Transverse colon (tissue), 4 donors: ENCODE results near the gene H19. TPM values are rescaled to one million over a fixed set of nuclear protein-coding genes. Genes with fewer than 3 reads are reported as not detected.

Source experiments
- DNase-seq: peaks from one replicate; pipeline ENCODE4 v3.0.0-alpha.2; 2019
- H3K27ac ChIP-seq, 4 donors: fragments of 200-600 bp; sonication (generic); 2 replicates each; pipeline ENCODE4 v1.5.1; 2016 to 2018; ENCODE audit warnings: inconsistent platforms in 4 of 4
- H3K27me3 ChIP-seq: fragments of 200-600 bp; sonication (generic); 2 replicates; pipeline ENCODE4 v1.5.1; 2017; ENCODE audit warnings: inconsistent platforms
- H3K36me3 ChIP-seq, 4 donors: fragments of 200-600 bp; sonication (generic); 2 replicates each; pipeline ENCODE4 v1.5.1; 2017 to 2019; ENCODE audit warnings: inconsistent platforms in 4 of 4
- H3K4me1 ChIP-seq, 4 donors: fragments of 200-600 bp; sonication (generic); 2 replicates each; pipeline ENCODE4 v1.5.1; 2017 to 2020; ENCODE audit warnings: inconsistent platforms in 4 of 4
- H3K4me3 ChIP-seq, 4 donors: fragments of 200-600 bp; sonication (generic); 1 replicate in 1 of 4; 2 replicates in 3 of 4; pipeline versions ENCODE4 v1.5.1 to v1.6.1; 2017 to 2019; ENCODE audit warnings: inconsistent platforms in 4 of 4
- H3K9me3 ChIP-seq, 2 donors: fragments of 200-600 bp; sonication (generic); 2 replicates each; pipeline ENCODE4 v1.5.1; 2017 to 2019; ENCODE audit warnings: inconsistent platforms in 2 of 2
- CTCF ChIP-seq, 5 experiments: fragments of 200-600 bp in 3 of 5; fragments of 450-650 bp in 2 of 5; sonication (generic) in 3 of 5; IDR thresholded peaks; 1 replicate in 2 of 5; 2 replicates in 3 of 5; pipeline ENCODE4 v1.5.1; 2016 to 2017; ENCODE audit warnings: antibody characterized with exemption in 5 of 5, inconsistent platforms in 3 of 5, mild to moderate bottlenecking in 2 of 5, moderate library complexity in 1 of 5
- EP300 ChIP-seq: sonication (generic); formaldehyde crosslinking; IDR thresholded peaks from one replicate; pipeline ENCODE4 v1.6.1; 2017; ENCODE audit warnings: antibody characterized with exemption, low read depth
- POLR2A ChIP-seq: fragments of 450-650 bp; IDR thresholded peaks from one replicate; pipeline ENCODE4 v1.6.1; 2016; ENCODE audit warnings: antibody characterized with exemption, mild to moderate bottlenecking, moderate library complexity
- POLR2AphosphoS5 ChIP-seq, 3 donors: sonication (generic); formaldehyde crosslinking; IDR thresholded peaks; one replicate each; pipeline ENCODE4 v1.6.1; 2016; ENCODE audit warnings: antibody characterized with exemption in 3 of 3
- WGBS, 2 donors: methylation state at CpG; one replicate each; pipeline ENCODE4 v1.1.5; 2018; ENCODE audit warnings: low coverage in 1 of 2; 5-methylcytosine and 5-hydroxymethylcytosine counted together
- in situ Hi-C, 4 donors: fragments of 200-750 bp; cut with MboI; loops; one replicate each; pipeline versions ENCODE4 v1.15.0 to v1.15.1; 2017; ENCODE audit warnings: low sequenced_read_pairs in 3 of 4, low pct_ligation_motif_present in 1 of 4, low pct_unique_long_range_greater_than_20kb in 1 of 4
- intact Hi-C: fragments of 100-400 bp; cut with DNase I; formaldehyde crosslinking; loops from one replicate; pipeline ENCODE4 v1.15.1; 2023; ENCODE audit warnings: low total_unique reads
- total RNA-seq, 4 donors: library from RNA; depleted of rRNA; stranded (reverse); fragments of >200 nt; gene quantifications; one replicate each; pipeline ENCODE4 v1.1.0, GENCODE V29; 2016

Gene H19
- total RNA-seq, 4 donors from 2014 or later, result 20.7 to 102 (median 24.7) TPM

- Histone ChIP-seq H3K27me3 (no peaks in the 10 kb centered on the region), H3K36me3 (no peaks in the 10 kb centered on the region), H3K27ac (no peak overlapping the region), H3K9me3 (no peaks in the 10 kb centered on the region), H3K4me3 (no peak overlapping the region), H3K4me1 (no peaks in the 10 kb centered on the region)
- in situ Hi-C loops, result no loop called here
- TF ChIP-seq POLR2AphosphoS5 (IDR thresholded peaks at IDR 0.05) (no peak), CTCF (IDR thresholded peaks at IDR 0.05) (no peak), POLR2A (no peak), EP300 (no peak)
- intact Hi-C loops, result no loop called here
- WGBS, 2 donors, result no CpG with 5 or more reads among the region's 18 CpGs
- DNase-seq, result no peak
These were observed 39.3 kb upstream of the H19 start for GRCh38 chr11:2036863-2037486.

- H3K36me3 ChIP-seq, result no peaks in the 10 kb centered on the region
- in situ Hi-C loops, result no loop called here
- WGBS, 2 donors, result no CpG with 5 or more reads among the region's 14 CpGs
- no peak overlapping the region for H3K4me3 ChIP-seq
- no peaks in the 10 kb centered on the region for H3K9me3 ChIP-seq
- no peak overlapping the region for H3K27ac ChIP-seq
- no peak for DNase-seq
- H3K4me1 ChIP-seq, result no peaks in the 10 kb centered on the region
- intact Hi-C loops, result no loop called here
- no peaks in the 10 kb centered on the region for H3K27me3 ChIP-seq
- TF ChIP-seq POLR2AphosphoS5 (IDR thresholded peaks at IDR 0.05) (no peak), EP300 (no peak), POLR2A (no peak), CTCF (IDR thresholded peaks at IDR 0.05) (no peak)
These were observed 37.7 kb upstream of the H19 start for GRCh38 chr11:2035382-2035781.

- H3K4me1 ChIP-seq, result no peaks in the 10 kb centered on the region
- no peak overlapping the region for H3K27ac ChIP-seq
- in situ Hi-C loops, result no loop called here
- H3K27me3 ChIP-seq, result no peaks in the 10 kb centered on the region
- H3K4me3 ChIP-seq, result no peak overlapping the region
- no peak for TF ChIP-seq CTCF (IDR thresholded peaks at IDR 0.05)
- no peak for TF ChIP-seq POLR2AphosphoS5 (IDR thresholded peaks at IDR 0.05)
- no peak for TF ChIP-seq EP300
- TF ChIP-seq POLR2A, result no peak
- no peaks in the 10 kb centered on the region for H3K36me3 ChIP-seq
- no peaks in the 10 kb centered on the region for H3K9me3 ChIP-seq
- intact Hi-C loops, result no loop called here
- DNase-seq, result no peak
- WGBS, 2 donors, result no CpG with 5 or more reads among the region's 10 CpGs
These were observed 33.4 kb upstream of the H19 start for GRCh38 chr11:2031058-2031457.

GRCh38 chr11:2027708-2028107 is 30.1 kb upstream of the H19 start:
- no CpG with 5 or more reads among the region's 15 CpGs for WGBS, 2 donors
- no peaks in the 10 kb centered on the region for H3K36me3 ChIP-seq
- in situ Hi-C loops, result no loop called here

More at GRCh38 chr11:2027708-2028107, 30.1 kb upstream of the H19 start:
- no peak overlapping the region for H3K4me3 ChIP-seq
- no peaks in the 10 kb centered on the region for H3K27me3 ChIP-seq
- no peak overlapping the region for H3K27ac ChIP-seq
- no peaks in the 10 kb centered on the region for H3K9me3 ChIP-seq
- DNase-seq, result no peak
- intact Hi-C loops, result no loop called here
- TF ChIP-seq POLR2A (no peak), CTCF (IDR thresholded peaks at IDR 0.05) (no peak), EP300 (no peak), POLR2AphosphoS5 (IDR thresholded peaks at IDR 0.05) (no peak)
- H3K4me1 ChIP-seq, result no peaks in the 10 kb centered on the region
